Astrocyte (in vitro differentiated cells and primary cell): ENCODE measurements around the gene FTO.

Source experiments
- EZH2 ChIP-seq: IDR thresholded peaks from 2 replicates; pipeline ENCODE4 v1.6.1; 2012; ENCODE audit warnings: mild to moderate bottlenecking, low read length, inconsistent platforms; ENCODE audit not compliant: insufficient read depth
- TF ChIP-seq, protein P1 (sequence below): IDR thresholded peaks from 2 replicates; pipeline ENCODE4 v1.5.1; 2011; ENCODE audit warnings: low read depth, mild to moderate bottlenecking, inconsistent platforms, low read length, moderate library complexity; ENCODE audit not compliant: insufficient read depth

- TF ChIP-seq, protein P1, sequence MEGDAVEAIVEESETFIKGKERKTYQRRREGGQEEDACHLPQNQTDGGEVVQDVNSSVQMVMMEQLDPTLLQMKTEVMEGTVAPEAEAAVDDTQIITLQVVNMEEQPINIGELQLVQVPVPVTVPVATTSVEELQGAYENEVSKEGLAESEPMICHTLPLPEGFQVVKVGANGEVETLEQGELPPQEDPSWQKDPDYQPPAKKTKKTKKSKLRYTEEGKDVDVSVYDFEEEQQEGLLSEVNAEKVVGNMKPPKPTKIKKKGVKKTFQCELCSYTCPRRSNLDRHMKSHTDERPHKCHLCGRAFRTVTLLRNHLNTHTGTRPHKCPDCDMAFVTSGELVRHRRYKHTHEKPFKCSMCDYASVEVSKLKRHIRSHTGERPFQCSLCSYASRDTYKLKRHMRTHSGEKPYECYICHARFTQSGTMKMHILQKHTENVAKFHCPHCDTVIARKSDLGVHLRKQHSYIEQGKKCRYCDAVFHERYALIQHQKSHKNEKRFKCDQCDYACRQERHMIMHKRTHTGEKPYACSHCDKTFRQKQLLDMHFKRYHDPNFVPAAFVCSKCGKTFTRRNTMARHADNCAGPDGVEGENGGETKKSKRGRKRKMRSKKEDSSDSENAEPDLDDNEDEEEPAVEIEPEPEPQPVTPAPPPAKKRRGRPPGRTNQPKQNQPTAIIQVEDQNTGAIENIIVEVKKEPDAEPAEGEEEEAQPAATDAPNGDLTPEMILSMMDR, result no peak
- TF ChIP-seq EZH2, result no peak
Measured at GRCh38 chr16:54098247-54098646, 394.3 kb downstream of the FTO start.
